HG02852 (cell line): Measurements from ENCODE around the gene RPRD2.
A peak's percentile ranks its signal among the peaks of the same experiment; 100 is the strongest.

Source experiments
- ATAC-seq: cut with Tn5 transposase; IDR thresholded peaks from one replicate; pipeline ENCODE4 v1.9.1; 2021; ENCODE audit warnings: mild to moderate bottlenecking, moderate library complexity; ENCODE audit not compliant: unreplicated experiment

RPRD2 gene

DNA sequence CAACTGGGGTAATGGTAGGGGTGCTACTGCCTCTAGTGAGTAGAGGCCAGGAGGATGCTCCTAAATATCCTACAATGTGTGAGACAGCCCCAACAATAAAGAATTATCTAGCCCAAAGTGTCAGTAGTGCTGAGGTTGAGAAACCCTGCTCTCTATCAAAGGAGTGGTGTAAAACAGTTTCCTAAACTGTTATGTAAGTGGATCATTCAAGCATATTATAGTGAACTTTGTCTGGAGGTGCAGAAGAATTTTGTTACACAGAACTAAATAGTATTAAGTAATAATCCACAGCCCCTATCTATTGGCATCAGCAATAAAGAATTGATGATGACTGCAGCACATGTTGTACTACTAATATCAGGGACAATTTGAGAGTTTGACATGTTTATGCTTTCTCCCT is 103.0 kb downstream of the RPRD2 start:
- ATAC-seq: no peak

DNA sequence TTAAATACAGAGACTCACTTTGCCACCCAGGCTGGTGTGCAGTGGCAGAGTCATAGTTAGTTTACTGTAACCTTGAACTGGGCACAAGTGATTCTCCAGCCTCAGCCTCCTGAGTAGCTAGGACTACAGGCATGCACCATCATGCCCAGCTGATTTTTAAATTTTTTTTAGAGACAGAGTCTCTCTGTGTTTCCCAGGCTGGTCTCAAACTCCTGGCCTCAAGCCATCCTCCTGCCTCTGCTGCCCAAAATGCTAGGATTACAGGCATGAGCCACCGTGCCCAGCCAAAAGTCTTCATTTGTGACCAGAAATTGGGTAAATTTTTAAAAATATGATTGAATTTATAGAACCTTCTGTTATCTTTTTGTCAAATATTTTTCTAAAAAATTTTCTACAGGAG is 105.3 kb downstream of the RPRD2 start:
- ATAC-seq: no peak

DNA sequence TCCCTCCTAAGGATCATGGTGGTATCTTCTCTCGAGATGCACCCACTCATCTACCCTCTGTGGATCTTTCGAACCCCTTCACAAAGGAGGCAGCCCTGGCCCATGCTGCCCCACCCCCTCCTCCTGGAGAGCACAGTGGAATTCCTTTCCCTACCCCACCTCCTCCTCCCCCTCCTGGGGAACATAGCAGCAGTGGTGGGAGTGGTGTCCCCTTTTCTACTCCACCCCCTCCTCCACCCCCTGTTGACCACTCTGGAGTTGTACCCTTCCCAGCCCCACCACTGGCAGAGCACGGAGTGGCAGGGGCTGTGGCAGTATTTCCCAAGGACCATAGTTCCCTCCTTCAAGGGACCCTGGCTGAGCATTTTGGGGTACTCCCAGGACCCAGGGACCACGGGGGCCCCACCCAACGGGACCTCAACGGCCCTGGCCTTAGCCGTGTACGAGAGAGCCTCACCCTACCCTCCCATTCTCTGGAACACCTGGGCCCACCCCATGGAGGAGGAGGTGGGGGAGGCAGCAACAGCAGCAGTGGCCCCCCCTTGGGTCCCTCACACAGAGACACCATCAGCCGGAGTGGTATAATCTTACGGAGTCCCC is 108.8 kb downstream of the RPRD2 start:
- no peak for ATAC-seq

DNA sequence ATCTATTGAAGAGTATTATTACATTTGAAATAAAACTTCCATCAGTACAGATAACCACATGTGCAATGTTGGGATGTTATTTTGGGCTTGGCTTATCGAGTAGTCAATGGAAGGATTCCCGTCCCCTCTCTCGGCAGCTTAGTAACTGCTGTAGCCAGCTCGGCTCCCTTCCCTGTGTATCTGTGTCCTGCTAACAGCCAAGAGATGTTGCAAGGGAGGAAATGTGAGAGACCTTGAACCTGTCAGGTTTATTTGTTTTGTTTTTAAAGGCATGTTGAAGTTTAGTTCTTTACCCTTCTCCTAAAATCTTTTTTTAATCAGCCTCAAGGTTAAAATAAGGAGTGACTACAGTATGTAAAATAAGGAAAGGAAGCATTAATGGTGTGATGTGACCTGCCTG is 109.7 kb downstream of the RPRD2 start:
- no peak for ATAC-seq

DNA sequence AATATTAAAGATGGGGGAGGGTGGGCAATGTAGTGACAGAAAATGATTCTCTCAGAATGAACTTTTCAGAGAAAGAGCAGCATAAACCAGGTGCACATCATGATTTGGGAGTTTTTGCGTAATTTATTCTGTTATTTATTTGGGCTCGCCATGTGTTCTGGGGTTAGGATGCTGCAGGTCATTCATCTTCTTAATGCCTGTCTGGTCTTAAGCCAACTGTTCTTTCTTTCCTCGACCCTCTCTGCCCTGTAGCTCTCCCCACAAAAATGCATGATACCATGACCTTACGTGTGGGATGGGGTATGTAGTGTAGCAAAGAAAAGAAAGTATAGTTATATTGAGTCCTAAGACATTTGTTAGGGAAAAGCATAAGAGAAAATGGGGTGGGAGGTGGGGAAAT is 110.9 kb downstream of the RPRD2 start:
- no peak for ATAC-seq

DNA sequence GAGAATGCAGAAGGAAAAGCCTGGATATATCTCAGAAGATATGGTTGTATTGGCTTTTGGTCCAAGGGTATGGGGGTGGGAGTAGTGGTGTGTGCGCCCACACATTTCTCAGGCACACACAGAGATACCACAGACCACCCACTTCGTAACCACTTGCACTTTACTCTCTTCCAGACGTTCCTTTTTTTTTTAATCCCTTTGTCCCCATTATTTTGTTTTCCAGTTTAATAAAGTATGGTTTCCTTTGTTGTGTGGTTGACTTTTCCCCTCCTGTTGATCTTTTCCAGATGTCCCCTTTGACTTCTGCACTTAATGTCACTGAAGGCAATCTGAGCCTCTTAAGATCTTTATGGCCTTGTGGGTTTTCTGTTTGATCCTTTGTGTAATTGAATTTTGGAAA is 112.8 kb downstream of the RPRD2 start:
- no peak for ATAC-seq

DNA sequence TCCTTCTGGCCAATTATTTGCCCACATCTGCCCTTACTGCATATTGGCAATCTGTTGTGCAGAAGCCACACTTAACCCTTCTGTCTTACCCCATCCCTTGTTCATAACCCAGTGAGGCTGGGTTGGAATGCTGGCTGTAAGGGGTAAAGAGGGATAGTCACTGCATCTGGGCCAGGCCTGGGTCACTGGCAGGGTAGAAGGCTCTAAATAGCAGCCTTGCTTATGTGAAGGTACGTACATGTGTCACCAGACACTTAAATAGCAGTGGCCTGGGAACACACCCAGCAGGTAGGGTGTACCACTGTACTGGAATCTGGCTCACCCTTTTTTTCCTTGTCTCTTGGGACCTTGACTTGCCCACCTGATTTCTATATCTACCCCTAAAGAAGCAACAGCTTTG is 113.4 kb downstream of the RPRD2 start:
- ATAC-seq: no peak

DNA sequence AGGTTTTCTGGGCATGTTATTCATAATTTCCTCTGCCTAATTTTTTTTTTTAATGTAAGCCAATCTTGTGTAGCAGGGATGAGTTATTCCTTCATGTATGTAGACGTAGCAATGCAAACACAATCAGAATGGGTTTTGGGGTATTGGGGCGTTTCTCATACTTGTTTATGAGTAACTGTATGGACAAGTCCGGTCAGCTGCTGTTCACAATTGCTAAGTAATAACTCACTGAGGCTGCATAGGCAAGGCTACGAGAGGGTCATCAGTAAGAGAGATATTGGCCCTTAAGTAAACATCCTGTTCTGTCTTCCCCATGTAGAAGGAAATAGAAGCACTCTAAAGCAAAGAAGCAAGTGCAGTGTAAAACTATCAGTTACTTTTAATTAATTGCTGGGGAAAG is 113.8 kb downstream of the RPRD2 start:
- ATAC-seq: no peak

DNA sequence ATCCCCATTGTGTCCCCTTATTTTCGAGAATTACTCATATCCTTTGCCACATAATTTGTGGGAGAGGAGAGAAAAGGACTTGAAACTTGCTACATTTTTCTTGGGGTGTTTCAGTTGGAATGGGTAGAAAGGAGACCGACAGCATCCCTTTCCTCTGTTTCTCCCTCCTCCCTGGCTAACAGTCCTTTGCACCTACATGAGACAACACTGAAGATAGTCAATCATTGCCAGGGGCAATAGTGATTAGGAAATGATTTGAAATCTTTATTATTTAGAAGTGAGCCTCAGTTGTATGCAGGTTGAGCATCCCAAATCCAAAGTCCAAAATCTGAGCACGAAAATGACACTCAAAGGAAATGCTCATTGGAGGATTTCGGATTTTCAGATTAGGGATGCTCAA is 115.4 kb downstream of the RPRD2 start:
- no peak for ATAC-seq

DNA sequence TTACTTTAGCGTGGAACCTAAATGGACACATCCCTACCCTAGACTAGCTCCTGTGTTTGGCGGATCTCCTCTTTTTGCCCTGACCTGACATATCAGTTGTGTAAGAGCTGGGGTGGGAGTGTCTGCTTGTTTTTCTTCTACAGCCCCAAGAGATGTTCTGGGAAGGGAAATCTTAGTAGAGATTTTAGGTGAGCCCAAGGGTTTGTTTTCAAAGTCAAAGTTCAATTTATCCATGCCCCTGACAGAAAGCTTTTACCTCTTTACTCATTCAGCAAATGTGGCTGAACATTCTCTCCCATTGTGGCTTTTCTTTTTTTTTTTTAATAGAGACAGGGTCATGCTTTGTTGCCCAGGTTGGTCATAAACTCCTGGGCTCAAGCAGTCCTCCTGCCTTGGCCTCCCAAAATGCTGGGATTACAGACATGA is 116.0 kb downstream of the RPRD2 start:
- ATAC-seq: no peak

DNA sequence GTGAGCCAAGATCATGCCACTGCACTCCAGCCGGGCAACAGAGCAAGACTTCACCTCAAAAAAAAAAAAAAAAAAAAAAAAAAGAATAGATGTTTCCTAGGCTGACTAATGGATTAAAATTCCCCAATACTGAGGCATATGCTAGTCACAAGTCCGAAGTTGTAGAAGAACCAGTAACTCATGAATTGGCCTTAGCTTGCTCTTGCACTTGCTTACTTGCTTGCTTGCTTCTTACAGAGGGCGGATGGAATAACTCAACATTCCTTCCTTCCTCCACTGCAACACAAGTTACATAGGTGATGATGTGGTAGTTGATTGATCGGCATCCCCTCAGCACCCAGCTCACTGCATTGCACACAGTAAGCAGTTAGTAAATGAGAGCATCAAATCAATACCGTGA is 120.5 kb downstream of the RPRD2 start:
- no peak for ATAC-seq

DNA sequence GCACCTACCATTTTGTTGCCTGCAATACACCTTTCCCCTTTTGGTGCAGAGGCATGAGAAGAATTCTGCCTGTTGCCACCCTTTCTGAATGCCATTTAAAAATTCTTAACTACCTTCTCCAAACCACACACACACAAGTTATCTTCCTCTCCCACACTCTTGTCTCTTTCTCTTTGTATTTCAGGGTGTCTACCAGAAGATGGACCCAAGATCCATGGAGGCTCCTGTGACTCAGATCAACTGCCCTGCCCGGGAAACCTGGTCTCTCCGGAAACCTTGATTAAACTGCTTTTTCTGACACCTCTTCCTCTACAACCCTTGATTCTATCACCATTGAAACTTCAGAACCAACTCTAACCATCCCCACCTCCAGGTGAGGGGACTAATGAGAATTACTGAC is 120.9 kb downstream of the RPRD2 start:
- no peak for ATAC-seq

DNA sequence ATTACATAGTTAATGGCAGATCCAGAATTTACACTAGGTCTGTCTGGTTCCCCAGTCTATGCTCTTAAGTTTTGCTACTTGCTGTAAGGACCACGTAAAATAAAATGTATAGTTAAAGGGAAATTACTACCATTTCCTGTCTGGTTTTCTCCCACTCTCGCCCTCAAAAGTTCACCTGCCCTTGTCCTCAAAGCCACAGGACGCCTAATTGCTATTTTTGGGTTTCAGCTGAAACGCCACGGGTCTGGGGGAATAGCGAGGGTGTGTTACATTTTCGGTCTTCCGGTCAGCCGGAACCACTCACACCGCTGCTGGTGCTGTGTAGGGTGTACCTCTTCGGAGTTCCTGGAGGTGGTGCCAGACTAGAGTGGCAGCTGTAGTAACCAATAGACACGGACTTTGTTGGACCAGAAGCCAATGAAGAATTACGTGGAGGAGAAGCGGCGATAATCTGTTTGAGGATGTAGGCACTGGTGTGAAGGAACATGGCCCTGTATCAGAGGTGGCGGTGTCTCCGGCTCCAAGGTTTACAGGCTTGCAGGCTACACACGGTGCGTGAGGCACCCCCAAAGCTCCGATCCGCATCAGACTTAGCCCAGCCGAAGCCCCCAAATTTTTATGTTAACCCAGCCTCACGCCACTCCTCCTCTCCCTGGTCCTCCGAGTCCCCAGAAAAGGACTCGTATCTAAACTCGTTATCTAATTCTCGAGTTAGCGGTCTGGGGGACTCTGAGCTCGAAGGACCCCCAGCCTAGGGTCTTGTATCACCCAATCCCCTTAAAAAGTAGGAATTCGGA is 123.2 kb downstream of the RPRD2 start, which contains the start of gene TARS2:
Gene TARS2 (plus strand): TSS at position 454 of the 797 bp plus-strand sequence. CDS start 32 bp downstream, at position 486.
- ATAC-seq: peak; percentile 100

DNA sequence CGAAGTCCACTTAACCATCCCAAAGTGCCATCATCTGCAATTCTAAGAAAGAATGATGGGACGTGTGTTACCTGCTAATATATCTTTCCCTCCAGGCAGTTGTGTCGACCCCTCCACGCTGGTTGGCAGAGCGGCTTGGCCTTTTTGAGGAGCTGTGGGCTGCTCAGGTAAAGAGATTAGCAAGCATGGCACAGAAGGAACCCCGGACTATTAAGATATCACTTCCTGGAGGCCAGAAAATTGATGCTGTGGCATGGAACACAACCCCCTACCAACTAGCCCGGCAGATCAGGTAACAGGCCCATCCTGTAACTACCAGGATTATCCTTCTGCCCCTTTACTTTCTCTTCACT is 123.8 kb downstream of the RPRD2 start:
- no peak for ATAC-seq

DNA sequence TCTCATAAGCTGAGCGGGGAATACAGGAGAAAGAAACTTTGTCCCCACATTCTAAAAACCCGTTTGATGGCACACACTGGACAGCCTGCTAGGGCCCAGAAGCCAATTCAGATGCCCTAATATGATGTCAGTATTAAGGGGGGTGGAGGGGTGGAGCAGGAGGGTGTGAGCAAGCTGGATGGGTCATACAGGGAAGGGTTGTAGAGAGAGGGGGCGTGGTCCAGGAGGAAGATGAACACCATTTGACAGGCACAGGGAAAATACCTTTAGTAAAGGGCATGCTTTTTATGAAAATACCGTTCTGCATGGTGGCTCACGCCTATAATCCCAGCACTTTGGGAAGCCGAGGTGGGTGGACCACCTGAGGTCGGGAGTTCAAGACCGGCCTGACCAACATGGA is 129.2 kb downstream of the RPRD2 start:
- no peak for ATAC-seq

DNA sequence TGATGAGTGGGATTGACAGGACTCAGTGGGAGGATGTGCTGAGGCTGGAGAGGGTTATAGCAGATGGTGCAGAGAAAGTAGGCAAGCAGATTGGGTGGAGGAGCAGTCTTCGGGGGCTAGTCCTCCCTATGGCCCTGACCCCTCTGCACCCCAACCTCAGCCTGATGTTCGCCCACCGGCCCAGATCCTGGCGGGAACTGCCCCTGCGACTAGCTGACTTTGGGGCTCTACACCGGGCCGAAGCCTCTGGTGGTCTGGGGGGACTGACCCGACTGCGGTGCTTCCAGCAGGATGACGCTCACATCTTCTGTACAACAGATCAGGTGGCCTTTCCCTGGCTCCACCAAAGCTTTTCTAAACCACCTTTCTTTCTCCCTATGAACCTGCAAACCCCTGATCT is 134.4 kb downstream of the RPRD2 start:
- ATAC-seq: no peak

DNA sequence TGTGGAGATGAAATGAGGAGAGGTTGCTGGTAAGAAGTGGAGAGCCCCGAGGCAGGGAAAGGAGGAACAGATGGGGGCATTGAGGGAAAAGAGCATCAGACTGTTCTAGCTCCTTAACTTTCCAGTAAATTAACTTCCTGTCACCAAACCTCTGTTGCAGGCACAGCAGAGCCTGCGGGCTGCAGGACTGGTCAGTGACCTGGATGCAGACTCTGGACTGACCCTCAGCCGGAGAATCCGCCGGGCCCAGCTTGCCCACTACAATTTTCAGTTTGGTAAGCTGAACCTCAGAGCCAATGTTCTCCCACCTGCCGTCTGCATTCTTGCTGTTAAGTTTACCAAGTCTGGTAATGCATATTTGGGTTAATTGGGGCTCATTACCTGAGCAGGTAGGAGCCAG is 141.5 kb downstream of the RPRD2 start:
- no peak for ATAC-seq

DNA sequence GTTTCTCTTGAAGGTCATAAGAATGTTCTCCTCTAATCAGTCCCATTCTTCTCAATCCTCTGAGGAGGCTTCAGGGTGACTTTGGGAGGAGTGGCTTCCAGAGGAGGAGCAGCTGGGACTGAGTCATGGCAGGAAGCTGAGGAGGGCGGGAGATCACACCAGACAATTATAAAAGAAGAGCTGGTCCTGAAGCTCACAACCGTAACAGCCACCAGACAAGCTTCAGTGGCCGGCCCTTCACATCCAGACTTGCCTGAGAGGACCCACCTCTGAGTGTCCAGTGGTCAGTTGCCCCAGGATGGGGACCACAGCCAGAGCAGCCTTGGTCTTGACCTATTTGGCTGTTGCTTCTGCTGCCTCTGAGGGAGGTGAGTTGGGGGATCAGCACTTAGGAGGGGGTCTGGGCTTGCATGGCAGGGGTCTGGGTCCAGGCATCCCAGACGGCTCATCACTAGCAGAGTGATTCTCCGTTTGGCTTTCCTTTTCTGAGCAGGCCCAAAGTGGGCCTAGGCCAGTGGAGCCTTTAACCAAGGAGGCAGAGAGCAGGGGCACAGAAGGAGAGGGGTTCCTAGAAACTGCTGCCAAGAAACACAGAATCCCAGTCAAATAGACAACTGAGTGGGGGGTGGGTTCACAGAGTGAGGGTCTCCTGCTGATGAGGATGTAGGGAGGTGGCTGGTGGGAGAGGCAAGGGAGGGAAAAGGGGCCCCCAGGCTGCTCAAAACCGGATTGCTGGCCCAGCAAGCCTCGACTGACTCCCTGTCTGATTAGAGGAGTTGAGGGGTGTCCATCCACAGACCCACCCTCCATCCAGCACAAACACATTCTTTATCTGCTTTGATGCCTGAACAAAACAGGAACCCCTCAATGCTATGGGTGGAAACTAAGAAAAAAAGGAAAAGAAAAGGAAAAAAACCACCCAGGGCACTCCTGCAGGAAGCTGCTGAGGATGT is 144.2 kb downstream of the RPRD2 start, which contains the start of gene ECM1:
Gene ECM1 (plus strand): TSS at position 198 of the 953 bp plus-strand sequence. CDS start 101 bp downstream, at position 299.
- ATAC-seq: no peak

DNA sequence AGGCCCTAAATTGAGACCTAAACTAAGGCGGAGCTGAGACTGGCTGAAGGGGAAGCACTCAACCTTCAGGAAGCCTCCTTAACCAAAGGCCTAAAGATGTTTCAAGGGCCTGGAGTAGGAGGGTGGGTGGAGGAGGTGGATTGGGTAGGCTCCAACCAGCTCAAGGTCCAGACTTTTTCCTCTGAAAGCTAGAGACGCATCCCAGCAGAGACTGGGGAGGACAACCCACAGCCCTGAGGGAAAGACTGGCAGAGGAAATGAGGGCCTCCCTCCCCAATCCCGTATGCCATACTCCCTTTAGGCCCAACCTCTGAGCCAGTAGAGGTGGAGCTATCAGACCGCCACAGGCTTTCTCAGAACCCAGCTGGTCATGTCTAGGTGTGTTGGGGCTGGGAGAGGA is 145.0 kb downstream of the RPRD2 start:
- ATAC-seq: no peak

DNA sequence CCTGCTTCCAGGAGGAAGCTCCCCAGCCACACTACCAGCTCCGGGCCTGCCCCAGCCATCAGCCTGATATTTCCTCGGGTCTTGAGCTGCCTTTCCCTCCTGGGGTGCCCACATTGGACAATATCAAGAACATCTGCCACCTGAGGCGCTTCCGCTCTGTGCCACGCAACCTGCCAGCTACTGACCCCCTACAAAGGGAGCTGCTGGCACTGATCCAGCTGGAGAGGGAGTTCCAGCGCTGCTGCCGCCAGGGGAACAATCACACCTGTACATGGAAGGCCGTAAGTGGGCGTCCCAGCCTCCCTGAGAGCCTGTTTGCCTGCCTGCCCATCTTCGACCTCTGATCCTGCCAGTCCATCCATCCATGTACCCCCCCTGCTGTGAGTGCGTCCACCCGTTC is 147.6 kb downstream of the RPRD2 start:
- no peak for ATAC-seq

DNA sequence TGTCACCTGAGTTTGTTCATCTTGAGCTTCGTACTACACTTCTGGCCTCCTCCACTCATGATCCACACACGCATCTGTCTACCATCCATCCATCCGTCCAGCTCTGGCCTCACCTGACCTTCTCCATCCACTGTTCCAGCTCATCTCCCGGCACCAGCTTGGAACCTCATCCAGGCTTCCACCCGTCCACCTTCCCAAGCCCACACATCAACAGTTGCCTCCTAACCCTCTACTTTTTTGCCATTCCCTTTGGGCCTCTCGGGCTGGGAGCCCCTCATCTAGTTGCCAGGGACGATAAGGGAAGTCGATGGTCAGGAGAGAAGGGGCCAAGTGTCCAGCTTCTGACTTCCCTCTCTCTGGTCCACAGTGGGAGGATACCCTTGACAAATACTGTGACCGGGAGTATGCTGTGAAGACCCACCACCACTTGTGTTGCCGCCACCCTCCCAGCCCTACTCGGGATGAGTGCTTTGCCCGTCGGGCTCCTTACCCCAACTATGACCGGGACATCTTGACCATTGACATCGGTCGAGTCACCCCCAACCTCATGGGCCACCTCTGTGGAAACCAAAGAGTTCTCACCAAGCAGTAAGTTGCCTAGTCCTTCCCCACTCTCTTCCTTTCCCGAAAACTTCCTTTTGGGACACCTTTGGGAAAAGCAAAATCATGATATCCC is 148.2 kb downstream of the RPRD2 start:
- ATAC-seq: no peak
